Activated T-helper 9 cell treated with anti-CD3 and anti-CD28 coated beads, Interleukin-2, amount 50 U/mL, for 16 hours (primary cell): Measurements from ENCODE around the gene FAM167B.
"Not testable (repeated sequence)": the region's sequence is repeated elsewhere in the genome, so short reads cannot be mapped to it uniquely, and the experiment has no call there.

Experiments
- DNase-seq: peaks from one replicate; pipeline ENCODE4 v3.0.0-alpha.2; 2020; ENCODE audit warnings: low read depth

The FAM167B gene

GRCh38 chr1:32263236-32263593 lies 16.2 kb downstream of the FAM167B start:
- not testable (repeated sequence) for DNase-seq

GRCh38 chr1:32263744-32264143 lies 16.7 kb downstream of the FAM167B start:
- DNase-seq, result no peak

GRCh38 chr1:32265846-32266245 lies 18.8 kb downstream of the FAM167B start:
- DNase-seq, result no peak

GRCh38 chr1:32266921-32267591 lies 20.0 kb downstream of the FAM167B start:
- no peak for DNase-seq

- no peak for DNase-seq
Measured at GRCh38 chr1:32269744-32270143, 22.7 kb downstream of the FAM167B start.

- no peak for DNase-seq
Measured at GRCh38 chr1:32272557-32273390, 25.8 kb downstream of the FAM167B start.

- peak; percentile 72 for DNase-seq
Measured at GRCh38 chr1:32273391-32274208, 26.6 kb downstream of the FAM167B start.

GRCh38 chr1:32274646-32275340 lies 27.8 kb downstream of the FAM167B start:
- no peak for DNase-seq

DNA sequence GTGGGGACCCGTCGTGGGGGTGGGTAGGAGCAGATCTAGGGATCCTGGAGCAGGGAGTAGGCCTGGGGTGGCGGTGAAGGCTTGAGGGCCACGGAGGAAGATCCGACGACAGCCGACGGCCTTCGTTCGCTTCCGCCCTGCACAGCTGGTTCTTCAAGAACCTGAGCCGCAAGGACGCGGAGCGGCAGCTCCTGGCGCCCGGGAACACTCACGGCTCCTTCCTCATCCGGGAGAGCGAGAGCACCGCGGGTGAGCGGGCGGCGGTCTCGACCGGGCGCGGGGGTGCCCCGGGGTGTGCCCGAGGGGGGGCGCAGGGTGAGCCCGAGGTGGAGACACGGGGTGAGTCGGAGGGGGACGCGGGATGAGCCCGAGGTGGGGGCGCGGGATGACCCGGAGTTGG lies 28.4 kb downstream of the FAM167B start:
- no peak for DNase-seq

DNA sequence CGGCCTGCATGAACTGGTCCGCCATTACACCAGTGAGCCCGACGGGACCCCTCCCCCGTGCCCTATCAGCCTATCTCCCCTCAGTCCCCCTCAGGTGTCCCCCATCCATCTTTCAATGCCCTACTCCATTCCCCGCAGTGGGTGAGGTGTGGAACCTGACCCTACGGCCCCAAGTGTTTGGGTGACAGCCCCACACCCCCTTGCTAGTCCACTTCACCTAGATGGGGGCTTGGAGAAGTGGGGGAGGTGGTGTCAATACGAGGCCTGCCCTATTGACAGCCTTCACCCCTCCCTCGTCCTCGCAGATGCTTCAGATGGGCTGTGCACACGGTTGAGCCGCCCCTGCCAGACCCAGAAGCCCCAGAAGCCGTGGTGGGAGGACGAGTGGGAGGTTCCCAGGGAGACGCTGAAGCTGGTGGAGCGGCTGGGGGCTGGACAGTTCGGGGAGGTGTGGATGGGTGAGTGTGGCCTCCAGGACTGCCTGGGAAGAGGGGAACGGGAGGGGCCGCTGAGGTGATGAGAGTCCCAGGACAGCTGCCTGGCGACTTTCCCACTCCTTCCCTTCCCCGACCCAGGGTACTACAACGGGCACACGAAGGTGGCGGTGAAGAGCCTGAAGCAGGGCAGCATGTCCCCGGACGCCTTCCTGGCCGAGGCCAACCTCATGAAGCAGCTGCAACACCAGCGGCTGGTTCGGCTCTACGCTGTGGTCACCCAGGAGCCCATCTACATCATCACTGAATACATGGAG lies 29.2 kb downstream of the FAM167B start:
- no peak for DNase-seq

- DNase-seq, result not testable (repeated sequence)
Measured at GRCh38 chr1:32284777-32285176, 37.8 kb downstream of the FAM167B start.

DNA sequence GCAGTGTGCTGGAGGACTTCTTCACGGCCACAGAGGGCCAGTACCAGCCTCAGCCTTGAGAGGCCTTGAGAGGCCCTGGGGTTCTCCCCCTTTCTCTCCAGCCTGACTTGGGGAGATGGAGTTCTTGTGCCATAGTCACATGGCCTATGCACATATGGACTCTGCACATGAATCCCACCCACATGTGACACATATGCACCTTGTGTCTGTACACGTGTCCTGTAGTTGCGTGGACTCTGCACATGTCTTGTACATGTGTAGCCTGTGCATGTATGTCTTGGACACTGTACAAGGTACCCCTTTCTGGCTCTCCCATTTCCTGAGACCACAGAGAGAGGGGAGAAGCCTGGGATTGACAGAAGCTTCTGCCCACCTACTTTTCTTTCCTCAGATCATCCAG lies 38.6 kb downstream of the FAM167B start:
- no peak for DNase-seq

DNA sequence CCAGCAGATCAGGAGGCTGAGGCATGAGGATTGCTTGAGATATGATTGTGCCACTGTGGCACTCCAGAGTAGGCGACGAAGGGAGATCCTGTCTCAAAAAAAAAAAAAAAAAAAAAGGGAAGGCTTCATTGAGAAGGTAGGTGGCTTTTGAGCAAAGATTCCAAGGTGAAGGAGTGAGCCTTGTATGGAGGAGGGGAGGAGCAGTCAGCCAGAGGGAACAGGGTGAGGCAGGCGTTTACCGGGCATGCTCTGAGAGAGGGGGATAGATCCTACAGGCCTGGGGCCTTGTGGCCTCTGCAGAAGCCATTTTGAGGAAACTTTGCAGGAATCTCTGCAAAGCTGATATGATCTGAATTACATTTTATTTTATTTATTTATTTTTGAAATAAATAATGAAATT lies 39.7 kb downstream of the FAM167B start:
- DNase-seq, result no peak

GRCh38 chr1:32289256-32289655 lies 42.2 kb downstream of the FAM167B start:
- no peak for DNase-seq

- no peak for DNase-seq
Measured at GRCh38 chr1:32291145-32291707, 44.2 kb downstream of the FAM167B start.

DNA sequence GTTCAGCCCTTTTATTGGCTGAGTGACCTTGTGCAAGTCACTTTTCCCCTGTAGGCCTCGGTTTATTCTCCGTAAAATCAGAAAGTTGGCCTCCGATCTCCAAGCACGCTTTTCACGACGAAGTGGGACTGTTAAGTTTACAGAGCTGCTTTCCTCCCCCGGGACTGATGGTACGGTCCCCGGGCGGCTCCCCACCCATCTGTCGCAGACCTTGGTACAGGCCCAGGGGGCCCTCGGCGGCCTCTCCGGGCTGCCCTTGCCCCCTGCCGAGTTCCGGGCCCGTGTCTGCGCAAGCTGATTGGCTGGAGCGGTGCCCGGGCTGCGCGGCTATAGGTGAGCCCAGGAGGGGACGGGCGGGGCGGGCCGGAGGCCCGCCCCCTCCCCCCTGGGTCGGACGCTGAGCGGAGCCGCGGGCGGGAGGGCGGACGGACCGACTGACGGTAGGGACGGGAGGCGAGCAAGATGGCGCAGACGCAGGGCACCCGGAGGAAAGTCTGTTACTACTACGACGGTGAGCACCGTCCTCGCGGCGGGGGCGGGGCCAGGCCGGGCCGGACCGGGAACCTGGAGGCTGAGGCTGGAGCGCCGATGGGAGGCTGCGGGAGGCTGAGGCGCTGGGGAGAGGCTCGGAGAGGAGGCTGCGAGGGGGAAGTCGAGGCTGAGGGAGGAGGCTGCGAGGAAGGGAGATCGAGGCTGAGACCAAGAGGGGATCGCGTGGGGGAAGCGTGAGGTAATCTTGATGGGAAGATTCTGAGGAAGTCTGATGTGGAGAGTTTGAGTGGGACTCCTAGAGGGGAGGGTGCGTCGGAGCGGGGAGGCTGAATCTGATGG lies 44.9 kb downstream of the FAM167B start, which contains the start of gene HDAC1:
Gene HDAC1, plus strand, starts transcription at position 376 of the 831 bp plus-strand sequence. Its CDS starts 87 bp downstream, at position 463.
- DNase-seq, result peak; percentile 95

- not testable (repeated sequence) for DNase-seq
Measured at GRCh38 chr1:32298211-32298610, 51.2 kb downstream of the FAM167B start.
